Ascending aorta (tissue), 2 donors: Measurements from ENCODE around the gene MBNL2. TPM values are rescaled to one million over a fixed set of nuclear protein-coding genes. Genes with fewer than 3 reads are reported as not detected.

ENCODE experiments used
- DNase-seq, 2 donors: peaks; one replicate each; pipeline ENCODE4 v3.0.0-alpha.2; 2019; ENCODE audit warnings: low spot score in 2 of 2
- H3K27ac ChIP-seq, 2 donors: fragments of 200-600 bp; sonication (generic); one replicate each; pipeline ENCODE4 v1.5.1; 2016 to 2017; ENCODE audit warnings: mild to moderate bottlenecking in 1 of 2
- H3K27me3 ChIP-seq: fragments of 200-600 bp; sonication (generic); one replicate; pipeline ENCODE4 v1.5.1; 2017
- H3K36me3 ChIP-seq, 2 donors: fragments of 200-600 bp; sonication (generic); one replicate each; pipeline ENCODE4 v1.5.1; 2016
- H3K4me1 ChIP-seq, 2 donors: fragments of 200-600 bp; sonication (generic); one replicate each; pipeline ENCODE4 v1.5.1; 2016 to 2017; ENCODE audit warnings: mild to moderate bottlenecking in 1 of 2
- H3K4me3 ChIP-seq, 2 donors: fragments of 200-600 bp; sonication (generic); one replicate each; pipeline ENCODE4 v1.5.1; 2016 to 2017; ENCODE audit warnings: mild to moderate bottlenecking in 1 of 2
- H3K9me3 ChIP-seq, 2 donors: fragments of 200-600 bp; sonication (generic); one replicate each; pipeline ENCODE4 v1.5.1; 2016
- CTCF ChIP-seq, 3 experiments: fragments of 200-600 bp in 2 of 3; fragments of 450-650 bp in 1 of 3; sonication (generic) in 2 of 3; IDR thresholded peaks; one replicate each; pipeline ENCODE4 v1.5.1; 2016 to 2019; ENCODE audit warnings: antibody characterized with exemption in 3 of 3, mild to moderate bottlenecking in 1 of 3, moderate library complexity in 1 of 3
- intact Hi-C: fragments of 100-400 bp; cut with DNase I; formaldehyde crosslinking; loops from one replicate; pipeline ENCODE4 v1.15.1; 2023
- total RNA-seq: library from RNA; depleted of rRNA; stranded (reverse); fragments of >200 nt; gene quantifications from one replicate; pipeline ENCODE4 v1.1.0, GENCODE V29; 2016

MBNL2 gene
- total RNA-seq, 1 donor from 2014 or later: 38.7 TPM

- Histone ChIP-seq H3K27me3 (no peaks in the 10 kb centered on the region), H3K27ac (no peak overlapping the region), H3K4me3 (no peak overlapping the region), H3K36me3 (no peaks in the 10 kb centered on the region), H3K9me3 (no peaks in the 10 kb centered on the region), H3K4me1 (peaks cover 5 to 37% of the 10 kb centered on the region in 2 donors)
- no peak for DNase-seq
- TF ChIP-seq CTCF (IDR thresholded peaks at IDR 0.05): no peak
- intact Hi-C loops: no loop called here
Measured at GRCh38 chr13:97330448-97330847, 108.3 kb downstream of the MBNL2 start.

GRCh38 chr13:97332742-97333141 lies 110.6 kb downstream of the MBNL2 start:
- no peak overlapping the region for H3K27ac ChIP-seq
- H3K36me3 ChIP-seq: peaks cover 0 to 7% of the 10 kb centered on the region in 2 donors
- peaks cover 5 to 40% of the 10 kb centered on the region in 2 donors for H3K4me1 ChIP-seq
- intact Hi-C loops: no loop called here
- no peaks in the 10 kb centered on the region for H3K9me3 ChIP-seq
- H3K27me3 ChIP-seq: no peaks in the 10 kb centered on the region
- DNase-seq: no peak
- no peak for TF ChIP-seq CTCF (IDR thresholded peaks at IDR 0.05)
- no peak overlapping the region for H3K4me3 ChIP-seq

- TF ChIP-seq CTCF (IDR thresholded peaks at IDR 0.05): no peak
- H3K4me3 ChIP-seq: no peak overlapping the region
- H3K36me3 ChIP-seq: peaks cover 0 to 7% of the 10 kb centered on the region in 2 donors
- H3K27ac ChIP-seq: peak overlapping the region; percentile 78 to 80
- no peak for DNase-seq
- H3K4me1 ChIP-seq: peaks cover 0 to 29% of the 10 kb centered on the region in 2 donors
- H3K9me3 ChIP-seq: no peaks in the 10 kb centered on the region
- H3K27me3 ChIP-seq: no peaks in the 10 kb centered on the region
- intact Hi-C loops: no loop called here
Measured at GRCh38 chr13:97333983-97334382, 111.8 kb downstream of the MBNL2 start.

GRCh38 chr13:97334690-97335089 lies 112.6 kb downstream of the MBNL2 start:
- Histone ChIP-seq H3K9me3 (no peaks in the 10 kb centered on the region), H3K36me3 (peaks cover 0 to 7% of the 10 kb centered on the region in 2 donors), H3K4me3 (no peak overlapping the region), H3K27me3 (no peaks in the 10 kb centered on the region), H3K27ac (peak overlapping the region; percentile 78 to 80), H3K4me1 (peaks cover 0 to 34% of the 10 kb centered on the region in 2 donors)
- TF ChIP-seq CTCF (IDR thresholded peaks at IDR 0.05): no peak
- DNase-seq: no peak
- intact Hi-C loops: loop anchor here (5.0 kb wide), 2 partner anchors 37 to 643 kb away; no protein-coding TSS in a partner anchor

GRCh38 chr13:97335488-97336134 lies 113.5 kb downstream of the MBNL2 start:
- Histone ChIP-seq H3K4me1 (peaks cover 0 to 35% of the 10 kb centered on the region in 2 donors), H3K27me3 (no peaks in the 10 kb centered on the region), H3K36me3 (peaks cover 0 to 7% of the 10 kb centered on the region in 2 donors), H3K27ac (peak overlapping the region; percentile 78 to 80), H3K9me3 (no peaks in the 10 kb centered on the region), H3K4me3 (peak overlapping the region in 1 of 2 donors; percentile 7)
- intact Hi-C loops: loop anchor here (5.0 kb wide), 2 partner anchors 38 to 642 kb away; no protein-coding TSS in a partner anchor
- DNase-seq: no peak
- TF ChIP-seq CTCF (IDR thresholded peaks at IDR 0.05): no peak
